K562 treated with DMSO at 1 percent for 12 hours (cell line): ENCODE data around the gene MBTD1. TPM values are rescaled to one million over a fixed set of nuclear protein-coding genes. Genes with fewer than 3 reads are reported as not detected.

Experiments used
- total RNA-seq: library from RNA; unstranded; fragments of 300-600 nt; gene quantifications from 2 replicates; pipeline ENCODE4 v1.2.3, GENCODE V29; 2022; ENCODE audit not compliant: insufficient read depth

MBTD1 gene
- 4.1 and 8.8 TPM in 2 replicates for total RNA-seq

GRCh38 chr17:51259564-51260236 is at the start of gene MBTD1:
Gene MBTD1 (minus strand): TSS chr17:51260049. CDS start chr17:51225161, 34,888 bp downstream.

GRCh38 chr17:51260237-51261023 is 581 bp upstream of the MBTD1 start, which contains the start of gene UTP18:
Gene UTP18 (plus strand): TSS chr17:51260546. CDS start chr17:51260585, 39 bp downstream.

GRCh38 chr17:51166198-51166986 is 93.5 kb downstream of the MBTD1 start, which contains the start of gene NME2:
Gene NME2 (plus strand): TSS chr17:51166411. CDS start chr17:51166831, 420 bp downstream.

GRCh38 chr17:51153210-51154072 is 106.4 kb downstream of the MBTD1 start, which contains the start of gene NME1:
Gene NME1 (plus strand): TSS chr17:51153559. CDS start chr17:51155655, 2,096 bp downstream.

Other genes with a start within 250 kb of the MBTD1 start
- gene SPAG9, start 139.2 kb downstream of the MBTD1 start, total RNA-seq, result 12.0 and 65.8 TPM in 2 replicates
- 62.9 and 81.2 TPM in 2 replicates for gene NME1, start 106.5 kb downstream of the MBTD1 start, total RNA-seq
- gene NME2, start 93.6 kb downstream of the MBTD1 start, total RNA-seq, result 823 and 1,166 TPM in 2 replicates
- gene UTP18, start 497 bp upstream of the MBTD1 start, total RNA-seq, result 42.3 and 53.9 TPM in 2 replicates